SU-DHL-6 (cell line): ENCODE data around the gene BBS2.

Source experiments
- H2AFZ ChIP-seq: fragments of 200-600 bp; sonication (generic); 2 replicates; pipeline ENCODE4 v1.6.1; 2014; ENCODE audit warnings: low read depth, mild to moderate bottlenecking, moderate library complexity, mixed read lengths, antibody characterized with exemption, low read length; ENCODE audit not compliant: severe bottlenecking
- H3F3A ChIP-seq: fragments of 200-600 bp; shearing (Covaris generic); 2 replicates; pipeline ENCODE4 v1.6.0; 2016; ENCODE audit warnings: antibody characterized with exemption, mild to moderate bottlenecking; ENCODE audit not compliant: insufficient read depth
- H3K27ac ChIP-seq: fragments of 200-600 bp; sonication (generic); 2 replicates; pipeline ENCODE4 v1.5.1; 2016; ENCODE audit warnings: low read depth, mild to moderate bottlenecking, low read length, moderate library complexity, mixed read lengths
- H3K27me3 ChIP-seq: fragments of 200-600 bp; sonication (generic), shearing (Covaris generic); 2 replicates; pipeline ENCODE4 v1.6.0; 2014; ENCODE audit warnings: mild to moderate bottlenecking, low read length
- H3K36me3 ChIP-seq: fragments of 200-600 bp; sonication (generic); 2 replicates; pipeline ENCODE4 v1.6.1; 2014; ENCODE audit warnings: mild to moderate bottlenecking, low read length, mixed read lengths
- H3K4me2 ChIP-seq: fragments of 300-600, 200-600 bp; shearing (Covaris generic), sonication (generic); 2 replicates; pipeline ENCODE4 v1.6.0; 2014; ENCODE audit warnings: low read length, low read depth, mild to moderate bottlenecking; ENCODE audit not compliant: poor library complexity, severe bottlenecking
- H3K4me3 ChIP-seq: fragments of 200-600 bp; sonication (generic); 2 replicates; pipeline ENCODE4 v1.5.1; 2014; ENCODE audit warnings: antibody characterized with exemption, low read length, mild to moderate bottlenecking, mixed read lengths; ENCODE audit not compliant: insufficient read depth, poor library complexity, severe bottlenecking
- H3K79me2 ChIP-seq: fragments of 200-600 bp; sonication (generic); 2 replicates; pipeline ENCODE4 v1.6.1; 2014; ENCODE audit warnings: mild to moderate bottlenecking, low read length, moderate library complexity; ENCODE audit not compliant: insufficient read depth
- H3K9ac ChIP-seq: fragments of 200-600 bp; sonication (generic); 2 replicates; pipeline ENCODE4 v1.7.0; 2014; ENCODE audit warnings: mild to moderate bottlenecking, low read length
- H3K9me2 ChIP-seq: fragments of 200-600 bp; sonication (generic); replicated peaks from 2 replicates; pipeline ENCODE4 v1.6.1; 2014; ENCODE audit warnings: low read length; ENCODE audit not compliant: insufficient read depth
- H3K9me3 ChIP-seq: fragments of 200-600 bp; sonication (generic); 2 replicates; pipeline ENCODE4 v1.6.1; 2014; ENCODE audit warnings: low read length, mixed read lengths; ENCODE audit not compliant: insufficient read depth
- H4K20me1 ChIP-seq: fragments of 200-600 bp; sonication (generic); 2 replicates; pipeline ENCODE4 v1.6.1; 2014; ENCODE audit warnings: low read depth, mild to moderate bottlenecking, antibody characterized with exemption, low read length, moderate library complexity, mixed read lengths
- CTCF ChIP-seq: fragments of 200-600 bp; sonication (generic); IDR thresholded peaks from one replicate; pipeline ENCODE4 v1.5.1; 2017; ENCODE audit warnings: antibody characterized with exemption, mild to moderate bottlenecking, low read length, moderate library complexity; ENCODE audit not compliant: insufficient read depth, poor library complexity, severe bottlenecking
- EZH2phosphoT487 ChIP-seq: fragments of 200-600 bp; sonication (generic), shearing (Covaris generic); conservative IDR thresholded peaks from 2 replicates; pipeline ENCODE4 v1.6.1; 2018; ENCODE audit warnings: mild to moderate bottlenecking, antibody characterized with exemption, low read length, moderate library complexity, mixed read lengths

BBS2 gene

DNA sequence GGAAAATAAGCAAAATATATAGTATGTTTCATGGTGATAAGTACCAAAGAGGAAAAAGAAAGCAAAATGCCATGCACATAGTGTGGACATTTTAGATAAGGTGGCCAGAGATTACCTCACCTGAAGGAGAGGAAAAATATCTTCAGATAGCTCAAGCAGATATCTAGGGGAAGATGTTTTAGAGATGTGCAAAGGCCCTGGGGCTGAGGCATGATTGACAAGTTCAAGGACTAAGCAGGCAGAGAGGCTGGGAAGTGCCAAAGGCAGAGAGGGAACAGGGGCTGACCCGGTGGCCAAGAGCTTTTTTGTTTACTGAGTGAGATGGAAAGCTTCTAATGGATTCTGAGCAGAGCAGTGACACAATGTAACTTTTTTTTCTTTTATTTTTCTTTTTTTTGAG, 40.6 kb upstream of the BBS2 start:
- no peak overlapping the region for H3K4me2 ChIP-seq
- H3K9ac ChIP-seq: no peak overlapping the region

GRCh38 chr16:56559109-56559508, 39.3 kb upstream of the BBS2 start:
- Histone ChIP-seq H3K79me2 (no peaks in the 10 kb centered on the region), H3K9me3 (no peaks in the 10 kb centered on the region), H2AFZ (no peak overlapping the region), H3K9me2 (no peaks in the 10 kb centered on the region), H3K4me3 (no peak overlapping the region), H3K36me3 (no peaks in the 10 kb centered on the region), H3K9ac (no peak overlapping the region), H3K27me3 (no peaks in the 10 kb centered on the region), H4K20me1 (no peaks in the 10 kb centered on the region), H3K4me2 (no peak overlapping the region), H3F3A (no peaks in the 10 kb centered on the region), H3K27ac (no peak overlapping the region)
- TF ChIP-seq EZH2phosphoT487 (no peak), CTCF (no peak)

More for the DNA sequence above, 40.6 kb upstream of the BBS2 start:
- Histone ChIP-seq H3K4me3 (no peak overlapping the region), H4K20me1 (no peaks in the 10 kb centered on the region), H2AFZ (no peak overlapping the region), H3K9me3 (no peaks in the 10 kb centered on the region), H3K27ac (no peak overlapping the region), H3K79me2 (no peaks in the 10 kb centered on the region), H3K27me3 (no peaks in the 10 kb centered on the region), H3K9me2 (no peaks in the 10 kb centered on the region), H3F3A (no peaks in the 10 kb centered on the region), H3K36me3 (no peaks in the 10 kb centered on the region)
- TF ChIP-seq CTCF: no peak
- TF ChIP-seq EZH2phosphoT487: no peak

GRCh38 chr16:56558024-56558747, 38.4 kb upstream of the BBS2 start:
- no peak overlapping the region for H3K27ac ChIP-seq
- no peaks in the 10 kb centered on the region for H3K9me2 ChIP-seq
- H3K4me3 ChIP-seq: no peak overlapping the region
- H3K79me2 ChIP-seq: no peaks in the 10 kb centered on the region
- H3K36me3 ChIP-seq: no peaks in the 10 kb centered on the region
- no peak overlapping the region for H3K9ac ChIP-seq
- TF ChIP-seq CTCF (no peak), EZH2phosphoT487 (no peak)
- no peaks in the 10 kb centered on the region for H3F3A ChIP-seq
- H3K27me3 ChIP-seq: no peaks in the 10 kb centered on the region
- no peaks in the 10 kb centered on the region for H4K20me1 ChIP-seq
- H2AFZ ChIP-seq: no peak overlapping the region
- no peak overlapping the region for H3K4me2 ChIP-seq
- no peaks in the 10 kb centered on the region for H3K9me3 ChIP-seq
